Hepatocyte (in vitro differentiated cells): ENCODE data around the gene GPRIN3.

ENCODE experiments used
- CTCF ChIP-seq: fragments of 200-600 bp; sonication (generic); IDR thresholded peaks from 2 replicates; pipeline ENCODE4 v1.5.1; 2016; ENCODE audit warnings: antibody characterized with exemption, mild to moderate bottlenecking; ENCODE audit not compliant: poor library complexity
- EZH2 ChIP-seq: fragments of 200-600 bp; sonication (generic); IDR thresholded peaks from 2 replicates; pipeline ENCODE4 v1.6.1; 2016; ENCODE audit warnings: antibody characterized with exemption, mild to moderate bottlenecking, borderline replicate concordance
- EZH2phosphoT487 ChIP-seq: fragments of 200-600 bp; sonication (generic); IDR thresholded peaks from one replicate; pipeline ENCODE4 v1.6.1; 2018; ENCODE audit warnings: antibody characterized with exemption, mild to moderate bottlenecking, low read depth, moderate library complexity; ENCODE audit not compliant: unreplicated experiment, severe bottlenecking

- TF ChIP-seq CTCF (no peak), EZH2phosphoT487 (no peak), EZH2 (no peak)
Observed at GRCh38 chr4:89269121-89269666, 38.4 kb downstream of the GPRIN3 start.
